Measurements from ENCODE around the gene C1QTNF6.

C1QTNF6 gene

GRCh38 chr22:37199760-37200108, 11.7 kb upstream of the C1QTNF6 start:
- Mint-ChIP-seq H3K9me3 (no peaks in the 10 kb centered on the region), H3K27ac (peak overlapping the region in 1 of 3 experiments; percentile 99), H3K27me3 (ENCODE audit: low read depth) (no peaks in the 10 kb centered on the region), H3K4me1 (peaks cover 34% of the 10 kb centered on the region), H3K4me3 (no peak overlapping the region), H3K36me3 (ENCODE audit: low read depth) (no peaks in the 10 kb centered on the region)
- TF ChIP-seq, protein P1, sequence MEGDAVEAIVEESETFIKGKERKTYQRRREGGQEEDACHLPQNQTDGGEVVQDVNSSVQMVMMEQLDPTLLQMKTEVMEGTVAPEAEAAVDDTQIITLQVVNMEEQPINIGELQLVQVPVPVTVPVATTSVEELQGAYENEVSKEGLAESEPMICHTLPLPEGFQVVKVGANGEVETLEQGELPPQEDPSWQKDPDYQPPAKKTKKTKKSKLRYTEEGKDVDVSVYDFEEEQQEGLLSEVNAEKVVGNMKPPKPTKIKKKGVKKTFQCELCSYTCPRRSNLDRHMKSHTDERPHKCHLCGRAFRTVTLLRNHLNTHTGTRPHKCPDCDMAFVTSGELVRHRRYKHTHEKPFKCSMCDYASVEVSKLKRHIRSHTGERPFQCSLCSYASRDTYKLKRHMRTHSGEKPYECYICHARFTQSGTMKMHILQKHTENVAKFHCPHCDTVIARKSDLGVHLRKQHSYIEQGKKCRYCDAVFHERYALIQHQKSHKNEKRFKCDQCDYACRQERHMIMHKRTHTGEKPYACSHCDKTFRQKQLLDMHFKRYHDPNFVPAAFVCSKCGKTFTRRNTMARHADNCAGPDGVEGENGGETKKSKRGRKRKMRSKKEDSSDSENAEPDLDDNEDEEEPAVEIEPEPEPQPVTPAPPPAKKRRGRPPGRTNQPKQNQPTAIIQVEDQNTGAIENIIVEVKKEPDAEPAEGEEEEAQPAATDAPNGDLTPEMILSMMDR (IDR thresholded peaks at IDR 0.05; ENCODE audit: unreplicated experiment in 3 of 3) = peak in 1 of 3 experiments; percentile 45

GRCh38 chr22:37199103-37199759, 11.2 kb upstream of the C1QTNF6 start:
- Mint-ChIP-seq H3K4me3 (peak overlapping the region; percentile 84 to 87 (median 87)), H3K27ac (peak overlapping the region; percentile 77 to 99 (median 97)), H3K36me3 (ENCODE audit: low read depth) (no peaks in the 10 kb centered on the region), H3K4me1 (peaks cover 39% of the 10 kb centered on the region), H3K9me3 (no peaks in the 10 kb centered on the region), H3K27me3 (ENCODE audit: low read depth) (no peaks in the 10 kb centered on the region)
- TF ChIP-seq, protein P1 (IDR thresholded peaks at IDR 0.05; ENCODE audit: unreplicated experiment in 3 of 3) = peak; percentile 92 to 96 (median 95)

GRCh38 chr22:37198258-37199102, 10.4 kb upstream of the C1QTNF6 start:
- peaks cover 46% of the 10 kb centered on the region for H3K4me1 Mint-ChIP-seq
- TF ChIP-seq, protein P1 (IDR thresholded peaks at IDR 0.05; ENCODE audit: unreplicated experiment in 3 of 3) = peak; percentile 91 to 98 (median 93)
- peak overlapping the region; percentile 84 to 87 (median 87) for H3K4me3 Mint-ChIP-seq
- H3K27me3 Mint-ChIP-seq (ENCODE audit: low read depth) = no peaks in the 10 kb centered on the region
- H3K36me3 Mint-ChIP-seq (ENCODE audit: low read depth) = no peaks in the 10 kb centered on the region
- H3K9me3 Mint-ChIP-seq = no peaks in the 10 kb centered on the region
- peak overlapping the region; percentile 77 to 99 (median 97) for H3K27ac Mint-ChIP-seq

- Mint-ChIP-seq H3K27me3 (ENCODE audit: low read depth) (no peaks in the 10 kb centered on the region), H3K9me3 (no peaks in the 10 kb centered on the region), H3K4me3 (peak overlapping the region; percentile 84 to 87 (median 87)), H3K36me3 (ENCODE audit: low read depth) (no peaks in the 10 kb centered on the region), H3K27ac (peak overlapping the region; percentile 85 to 99 (median 97)), H3K4me1 (peaks cover 48% of the 10 kb centered on the region)
- TF ChIP-seq, protein P1 (IDR thresholded peaks at IDR 0.05; ENCODE audit: unreplicated experiment in 3 of 3) = no peak
These were observed 9.6 kb upstream of the C1QTNF6 start for GRCh38 chr22:37197451-37198257.

GRCh38 chr22:37196539-37197450, 8.7 kb upstream of the C1QTNF6 start:
- no peaks in the 10 kb centered on the region for H3K27me3 Mint-ChIP-seq (ENCODE audit: low read depth)
- TF ChIP-seq, protein P1 (IDR thresholded peaks at IDR 0.05; ENCODE audit: unreplicated experiment in 3 of 3) = no peak
- H3K4me3 Mint-ChIP-seq = peak overlapping the region; percentile 84 to 87 (median 87)
- H3K27ac Mint-ChIP-seq = peak overlapping the region; percentile 80 to 89 (median 85)
- H3K9me3 Mint-ChIP-seq = no peaks in the 10 kb centered on the region
- H3K36me3 Mint-ChIP-seq (ENCODE audit: low read depth) = no peaks in the 10 kb centered on the region
- peaks cover 48% of the 10 kb centered on the region for H3K4me1 Mint-ChIP-seq
